ENCODE data around the gene DAPK2.
A peak's percentile ranks its signal among the peaks of the same experiment; 100 is the strongest.

Gene DAPK2

DNA sequence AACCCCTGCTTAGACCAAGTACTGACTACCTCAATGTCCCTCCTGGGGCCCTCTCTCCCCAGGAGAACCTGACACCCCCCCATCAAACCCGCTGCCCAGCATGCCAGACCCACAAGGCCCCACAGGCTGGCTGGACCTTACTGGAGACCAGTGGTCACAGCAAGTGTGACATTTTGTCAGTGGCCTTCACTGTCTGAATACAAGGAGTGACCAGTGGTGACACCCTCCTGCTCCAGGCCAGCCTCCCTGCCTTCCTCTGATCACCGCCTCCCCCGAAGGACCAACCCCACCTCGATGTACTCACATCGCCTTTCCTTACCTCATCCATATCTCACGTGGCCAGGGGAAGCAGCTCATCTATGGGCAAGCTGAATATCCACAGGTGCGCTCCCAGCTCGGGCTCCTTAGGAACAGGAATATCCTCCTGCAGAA lies 150.5 kb downstream of the DAPK2 start:
- intact Hi-C loops (cut with DNase I): no loop called here
- no peak for DNase-seq

DNA sequence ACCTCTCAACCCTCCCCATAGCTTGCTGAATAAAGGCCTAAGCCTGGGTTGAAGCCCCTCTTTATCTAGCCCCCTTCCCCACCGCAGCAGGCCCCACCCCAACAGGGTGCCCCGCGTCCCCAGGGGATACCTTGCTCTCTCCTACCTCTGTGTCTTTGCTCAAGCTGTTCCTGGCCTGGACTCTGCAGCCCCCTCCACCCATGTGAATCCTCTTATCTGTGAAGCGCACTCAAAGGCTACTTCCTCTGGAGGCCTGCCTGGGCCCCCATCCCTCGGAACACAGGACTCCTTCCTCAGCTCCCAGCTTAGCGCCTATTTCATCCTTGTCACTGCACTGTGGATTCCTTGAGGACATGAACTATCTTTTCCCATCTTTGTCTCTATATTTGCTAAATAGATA lies 151.1 kb downstream of the DAPK2 start:
- intact Hi-C loops (cut with DNase I): no loop called here
- DNase-seq: no peak

DNA sequence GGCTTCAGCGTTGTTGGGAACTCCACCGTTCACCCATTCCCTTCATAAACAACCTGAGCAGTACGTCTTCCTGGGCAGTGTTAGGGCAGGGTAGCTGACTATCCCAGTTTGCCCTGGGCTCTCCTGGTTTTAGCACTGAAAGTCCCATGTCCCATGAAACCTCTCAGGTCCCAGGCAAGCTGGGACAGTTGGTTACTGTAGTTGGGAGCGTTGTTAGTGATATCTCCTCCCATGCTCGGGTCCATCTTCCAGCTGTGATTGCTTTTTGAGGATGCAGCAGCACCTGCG lies 151.7 kb downstream of the DAPK2 start:
- intact Hi-C loops (cut with DNase I): no loop called here
- DNase-seq: no peak

DNA sequence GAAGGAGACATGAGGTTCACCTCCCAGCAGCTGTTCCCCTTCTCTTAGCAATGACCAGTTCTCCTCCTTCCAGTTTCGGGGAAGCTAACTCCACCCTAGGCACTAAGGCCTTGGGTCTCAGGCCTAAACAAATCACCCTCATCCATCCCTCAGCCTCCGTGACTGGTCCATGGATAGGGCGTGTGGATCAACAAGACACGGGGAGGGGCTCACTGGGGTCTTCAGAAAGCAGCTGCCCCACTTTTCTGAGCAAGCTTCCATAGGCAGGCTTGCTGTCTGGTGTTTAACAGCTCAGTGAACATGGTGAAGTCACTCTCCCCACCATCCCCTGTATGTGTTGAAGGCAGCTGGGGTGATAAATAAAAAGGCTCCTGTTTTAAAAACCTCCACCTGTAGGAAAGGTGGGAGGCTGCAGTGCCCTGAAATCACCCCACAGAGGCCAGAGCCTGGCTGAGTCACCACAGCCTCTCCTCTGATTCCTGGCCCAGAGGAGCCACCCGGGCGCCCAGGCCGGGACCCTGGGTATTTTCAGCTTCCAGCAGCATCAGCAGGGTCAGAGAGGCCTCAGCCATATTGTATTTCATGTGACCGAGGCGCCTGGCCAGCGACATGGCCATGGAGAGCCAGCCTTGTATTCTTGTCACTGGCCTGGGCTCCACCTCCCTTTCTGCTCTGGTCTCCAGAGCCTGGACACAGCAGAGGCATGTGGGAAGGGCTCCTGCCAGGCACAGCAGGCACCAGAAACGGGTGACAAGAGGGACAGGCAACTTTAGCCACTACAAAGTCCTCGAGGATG lies 152.2 kb downstream of the DAPK2 start:
- intact Hi-C loops (cut with DNase I): no loop called here
- no peak for DNase-seq

DNA sequence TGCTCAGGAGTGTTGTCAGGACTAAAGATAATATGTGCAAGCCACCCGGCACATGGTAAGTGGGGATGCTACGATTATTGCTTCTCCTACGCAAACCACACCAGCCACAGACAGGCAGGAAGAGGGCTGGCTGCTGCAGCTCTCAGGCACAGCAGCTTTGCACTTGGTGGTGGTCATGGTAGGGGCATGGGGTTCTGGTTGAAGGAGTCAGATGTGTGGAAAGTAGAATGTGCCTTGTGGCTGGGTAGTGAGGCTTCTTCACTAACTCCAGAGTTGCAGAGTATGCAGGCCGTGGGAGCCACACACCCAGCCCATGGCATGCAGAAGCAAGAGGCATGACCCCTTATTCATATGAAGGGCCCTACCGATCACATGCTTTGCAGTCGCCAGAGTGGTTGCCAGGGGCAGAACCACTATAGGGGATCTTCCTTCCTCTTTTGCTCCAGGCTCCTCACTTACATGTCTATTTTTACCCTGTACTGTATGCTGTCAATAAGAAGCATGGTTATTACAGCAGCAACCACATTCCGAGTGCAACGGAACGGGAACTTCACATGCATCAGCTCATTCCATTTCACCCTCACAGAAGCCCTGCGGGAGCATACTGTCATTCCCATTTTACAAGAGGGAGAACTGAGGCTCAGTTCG lies 153.4 kb downstream of the DAPK2 start:
- peak in 21 of 42 donors; percentile 10 to 58 (median 32) for DNase-seq
- intact Hi-C loops (cut with DNase I): no loop called here

DNA sequence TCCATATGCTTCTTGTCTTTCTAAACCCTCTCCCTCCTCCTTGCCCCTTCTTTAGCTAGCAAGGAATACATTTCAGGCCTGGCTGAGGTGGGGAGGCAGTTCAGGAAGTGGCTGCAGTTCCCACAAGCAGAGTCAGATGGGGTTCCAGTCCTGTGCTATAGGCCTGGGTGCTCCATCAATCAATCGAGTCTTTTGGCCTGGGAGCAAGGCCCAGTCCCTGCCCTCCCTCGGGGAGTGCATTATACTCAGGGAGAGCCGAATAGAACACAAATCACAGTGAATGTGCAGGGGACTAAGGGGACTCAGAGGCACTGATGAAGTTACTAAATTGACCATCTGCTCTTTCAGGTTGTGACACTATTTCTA lies 154.5 kb downstream of the DAPK2 start:
- intact Hi-C loops (cut with DNase I): no loop called here
- no peak for DNase-seq

DNA sequence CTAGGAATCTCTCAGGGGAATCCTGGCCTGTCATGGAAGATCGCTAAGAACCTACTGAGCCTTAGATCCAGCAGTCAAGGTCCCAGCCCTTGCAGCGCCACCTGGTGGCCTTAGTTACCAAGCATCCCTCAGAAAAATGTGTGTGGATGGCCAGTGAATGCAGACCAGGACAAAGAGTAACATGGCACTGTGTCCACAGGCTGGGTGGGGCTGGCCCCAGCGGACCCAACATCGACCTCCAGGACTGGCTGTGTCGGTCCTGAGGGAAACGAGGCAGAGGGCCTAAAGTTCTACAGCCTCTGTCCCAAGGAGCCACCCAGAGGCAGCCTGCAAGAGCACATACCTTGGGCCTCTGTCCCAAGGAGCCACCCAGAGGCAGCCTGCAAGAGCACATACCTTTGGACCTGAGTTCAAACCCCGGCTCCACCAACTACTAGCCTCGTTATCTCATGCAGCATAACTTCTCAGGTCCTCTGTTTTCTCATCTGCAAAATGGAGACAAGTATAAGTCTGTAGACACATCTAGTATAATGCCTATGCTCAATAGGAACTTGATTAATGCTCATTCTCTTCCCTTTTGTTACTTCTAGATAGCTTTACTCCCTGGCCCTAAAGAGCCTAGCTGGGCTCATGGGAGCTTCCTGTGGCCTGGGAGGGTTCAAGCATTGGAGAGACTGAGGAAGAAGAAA lies 155.1 kb downstream of the DAPK2 start:
- intact Hi-C loops (cut with DNase I): no loop called here
- DNase-seq: peak; percentile 60 to 94 (median 85)

DNA sequence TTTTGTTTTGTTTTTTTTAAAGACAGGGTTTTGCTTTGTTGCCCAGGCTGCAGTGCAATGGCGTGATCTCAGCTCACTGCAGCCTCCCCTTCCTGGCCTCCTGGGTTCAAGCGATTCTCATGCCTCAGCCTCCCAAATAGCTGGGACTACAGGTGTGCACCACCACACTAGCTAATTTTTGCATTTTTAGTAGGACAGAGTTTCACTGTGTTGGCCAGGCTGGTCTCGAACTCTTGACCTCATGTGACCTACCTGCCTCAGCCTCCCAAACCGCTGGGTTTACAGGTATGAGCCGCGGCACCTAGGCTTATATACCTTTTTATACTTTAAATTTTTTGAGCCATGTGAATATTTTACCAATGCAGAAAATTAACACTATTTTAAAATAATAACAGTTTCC lies 155.7 kb downstream of the DAPK2 start:
- intact Hi-C loops (cut with DNase I): no loop called here
- no peak for DNase-seq

DNA sequence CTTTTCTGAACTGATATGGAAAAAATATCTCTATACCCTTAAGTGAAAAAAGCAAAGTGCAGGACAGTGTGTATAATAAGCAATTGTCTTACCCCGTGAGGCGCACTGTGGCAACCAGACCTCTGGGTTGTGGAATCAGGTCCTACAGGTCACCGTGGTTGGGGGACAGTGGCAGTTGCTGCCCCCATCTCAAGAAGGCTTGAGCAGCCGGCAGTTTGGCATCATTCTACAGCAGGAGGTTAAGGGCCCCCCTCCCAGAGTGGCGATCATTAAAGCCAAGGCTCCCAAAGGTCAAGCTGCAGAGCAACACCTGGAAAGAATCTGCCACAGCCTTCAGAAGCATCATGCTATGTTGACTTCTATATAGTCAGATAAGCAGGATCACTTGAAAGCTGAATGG lies 156.5 kb downstream of the DAPK2 start:
- intact Hi-C loops (cut with DNase I): no loop called here
- no peak for DNase-seq

DNA sequence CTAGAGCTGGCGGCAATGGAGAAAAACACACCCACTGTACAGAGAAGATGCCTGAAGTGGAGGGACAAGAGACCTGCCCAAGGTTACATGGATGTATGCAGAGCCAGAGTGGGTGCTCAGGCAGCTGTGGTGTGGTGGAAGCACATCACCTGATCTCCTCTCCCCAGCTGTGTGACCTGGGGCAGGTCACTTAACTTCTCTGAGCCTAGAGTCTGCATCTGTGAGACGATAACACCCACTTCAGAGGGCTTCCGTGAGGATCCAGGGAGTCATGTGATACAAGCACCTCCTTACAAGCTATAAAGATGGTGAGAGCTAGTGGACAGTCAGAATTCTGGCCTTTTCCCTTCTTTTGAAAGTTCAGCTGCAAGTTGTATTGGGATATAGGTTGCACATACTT lies 157.5 kb downstream of the DAPK2 start:
- intact Hi-C loops (cut with DNase I): no loop called here
- no peak for DNase-seq

DNA sequence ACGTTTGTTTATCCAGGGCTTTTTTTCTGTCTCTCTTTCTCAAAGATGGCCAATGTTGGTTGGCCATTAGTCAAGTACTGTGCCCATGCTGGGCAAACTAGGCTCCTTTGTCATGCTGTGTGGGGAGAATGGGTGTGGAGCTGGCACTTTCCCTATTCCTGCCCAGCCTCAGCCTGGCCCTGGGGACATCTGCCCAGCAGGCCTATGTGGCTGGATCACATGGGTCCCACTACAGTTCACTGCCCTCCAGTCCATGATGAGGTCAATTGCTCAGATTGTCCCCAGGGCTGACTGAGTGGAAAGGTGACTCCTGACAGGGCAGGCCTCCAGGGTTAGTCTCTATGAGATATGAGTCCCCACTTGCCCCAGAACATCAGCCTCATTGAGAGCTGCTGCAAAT lies 158.1 kb downstream of the DAPK2 start:
- intact Hi-C loops (cut with DNase I): no loop called here
- DNase-seq: peak in 38 of 42 donors; percentile 14 to 82 (median 54)

DNA sequence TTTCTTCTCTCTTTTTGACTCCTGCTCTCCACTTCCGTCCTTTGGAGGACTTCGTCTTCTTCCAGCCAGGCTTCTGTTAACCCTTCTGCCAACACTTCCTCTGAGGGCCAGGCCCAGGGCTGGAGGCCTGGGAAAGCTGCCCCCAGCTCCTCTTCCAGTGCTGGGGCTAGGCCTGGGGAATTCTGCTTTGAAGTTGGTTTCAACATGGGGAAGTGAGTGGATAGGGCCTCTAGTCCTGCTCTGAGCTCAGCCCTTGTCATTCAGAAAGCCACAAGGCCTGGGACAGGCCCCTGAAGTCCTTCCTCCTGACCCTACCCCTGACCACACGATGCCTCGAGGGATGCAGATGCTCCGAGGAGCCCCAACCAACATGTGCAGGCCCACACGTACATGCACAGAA lies 158.7 kb downstream of the DAPK2 start:
- no peak for DNase-seq
- intact Hi-C loops (cut with DNase I): no loop called here

DNA sequence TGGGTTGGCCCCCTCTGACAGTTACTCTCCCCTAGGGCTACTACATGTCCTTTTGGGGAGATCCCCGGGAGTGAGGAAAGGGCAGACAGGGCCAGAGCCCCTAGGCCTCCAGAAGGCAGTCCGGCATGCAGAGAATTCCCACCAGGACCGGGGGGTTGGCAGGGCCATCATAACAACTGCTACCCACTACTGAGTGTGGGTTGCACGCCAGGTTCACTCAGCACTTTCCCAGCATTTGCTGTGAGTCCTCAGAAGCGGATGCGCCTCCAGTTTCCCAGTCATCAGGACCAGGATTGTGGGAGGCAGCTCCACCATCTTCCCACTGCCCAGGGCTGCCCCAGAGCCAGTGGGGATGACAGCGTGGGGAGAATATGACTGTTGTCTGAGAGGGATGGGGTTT lies 161.3 kb downstream of the DAPK2 start:
- intact Hi-C loops (cut with DNase I): no loop called here
- DNase-seq: no peak

DNA sequence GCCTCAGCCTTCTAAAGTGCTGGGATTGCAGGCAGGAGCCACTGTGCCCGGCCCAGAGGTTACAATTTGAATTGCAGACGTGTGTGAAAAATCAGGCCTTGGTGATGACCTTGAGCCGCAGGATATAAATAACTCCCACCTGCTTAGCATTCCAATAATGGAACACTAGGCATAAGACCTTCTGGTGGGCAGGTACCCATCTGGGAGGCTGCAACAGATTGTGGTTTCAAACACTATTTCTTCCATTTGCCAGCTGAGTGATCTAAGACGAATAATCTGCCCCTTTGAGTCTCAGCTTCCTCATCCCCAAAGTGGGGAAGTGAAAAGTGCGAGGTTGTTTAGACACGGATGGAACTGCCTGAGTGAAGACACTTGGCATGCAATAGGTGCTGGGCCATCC lies 164.9 kb downstream of the DAPK2 start:
- DNase-seq: no peak
- intact Hi-C loops (cut with DNase I): no loop called here

DNA sequence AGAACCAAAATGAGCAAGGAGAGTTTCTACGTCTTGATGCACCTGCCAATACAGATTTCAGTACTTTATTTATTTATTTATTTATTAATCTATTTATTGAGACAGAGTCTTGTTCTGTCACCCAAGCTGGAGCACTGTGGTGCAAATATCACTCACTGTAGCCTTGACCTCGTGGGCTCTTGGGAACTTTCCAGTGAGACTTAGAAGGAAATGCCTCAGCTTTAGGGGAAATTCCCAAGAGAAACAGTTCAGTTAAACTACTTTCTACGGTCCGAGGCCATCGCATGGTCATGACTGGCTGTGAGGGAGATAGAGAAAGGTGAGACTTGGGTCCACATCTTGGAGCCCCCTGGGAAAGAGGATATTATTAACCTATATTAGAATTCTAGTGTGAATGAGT lies 165.5 kb downstream of the DAPK2 start:
- intact Hi-C loops (cut with DNase I): no loop called here
- no peak for DNase-seq

DNA sequence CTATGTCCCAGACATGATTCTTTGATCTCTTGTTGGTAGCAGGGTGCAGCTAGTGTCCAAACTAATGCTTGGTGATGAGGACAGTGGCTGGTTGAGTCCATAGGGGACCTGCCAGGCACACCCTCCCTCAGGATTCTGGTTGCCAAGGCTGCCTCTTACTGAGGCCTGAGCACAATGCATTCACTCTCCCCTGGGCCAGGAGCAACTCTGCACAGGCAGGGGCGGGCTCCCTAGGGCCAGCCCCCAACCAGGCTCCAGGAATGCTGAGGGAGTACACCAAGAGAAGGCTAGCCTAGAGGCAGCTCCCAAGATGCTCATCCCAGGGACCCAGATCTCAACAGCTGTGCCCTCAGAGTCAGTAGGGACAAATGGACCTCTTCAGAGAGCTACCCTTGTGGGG lies 166.3 kb downstream of the DAPK2 start:
- intact Hi-C loops (cut with DNase I): no loop called here
- DNase-seq: no peak

DNA sequence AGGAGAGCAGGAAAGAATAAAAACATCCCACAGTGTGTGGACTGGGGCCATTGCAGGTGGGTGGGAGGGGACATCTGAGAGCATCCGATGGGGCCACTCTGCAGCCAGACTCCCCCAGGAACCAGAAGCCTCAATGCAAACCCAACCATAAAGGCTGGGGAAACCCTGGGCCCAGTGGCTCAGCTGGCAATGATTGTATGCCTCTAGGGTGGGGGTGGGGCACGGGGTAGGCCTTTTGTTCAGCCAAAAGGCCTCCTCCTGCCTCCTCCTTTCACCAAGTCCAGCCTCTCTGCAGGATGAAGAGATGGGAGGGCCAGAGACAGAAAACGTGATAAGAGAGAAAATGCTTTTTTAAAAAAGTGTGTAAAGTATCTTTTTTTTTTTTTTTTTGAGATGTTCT lies 167.1 kb downstream of the DAPK2 start:
- no peak for DNase-seq
- intact Hi-C loops (cut with DNase I): no loop called here

DNA sequence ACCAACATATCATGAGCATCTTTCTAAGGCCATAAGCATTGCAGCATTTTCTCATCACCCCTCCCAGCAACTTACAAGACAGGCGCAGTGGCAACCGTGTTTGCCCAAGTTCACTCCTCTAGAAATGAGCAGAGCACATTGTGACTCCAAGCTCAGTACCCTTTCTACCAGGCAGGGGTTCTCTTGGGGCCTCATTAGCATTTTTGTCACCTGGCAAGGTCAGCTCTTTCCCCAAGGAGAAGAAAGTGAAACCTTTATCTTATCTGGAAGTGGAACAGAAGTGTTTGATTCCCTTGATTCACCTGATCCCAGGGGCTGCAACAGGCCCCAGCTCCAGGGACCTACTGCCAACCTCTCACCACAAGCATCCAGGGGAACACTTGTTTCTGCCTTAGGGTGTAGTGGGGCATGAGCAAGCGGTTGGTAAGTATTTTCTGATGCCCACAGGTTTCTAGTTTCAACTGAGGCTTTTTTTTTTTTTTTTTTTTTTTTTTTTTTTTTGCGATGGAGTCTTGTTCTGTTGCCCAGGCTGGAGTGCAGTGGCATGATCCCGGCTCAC lies 168.5 kb downstream of the DAPK2 start:
- intact Hi-C loops (cut with DNase I): no loop called here
- DNase-seq: no peak

DNA sequence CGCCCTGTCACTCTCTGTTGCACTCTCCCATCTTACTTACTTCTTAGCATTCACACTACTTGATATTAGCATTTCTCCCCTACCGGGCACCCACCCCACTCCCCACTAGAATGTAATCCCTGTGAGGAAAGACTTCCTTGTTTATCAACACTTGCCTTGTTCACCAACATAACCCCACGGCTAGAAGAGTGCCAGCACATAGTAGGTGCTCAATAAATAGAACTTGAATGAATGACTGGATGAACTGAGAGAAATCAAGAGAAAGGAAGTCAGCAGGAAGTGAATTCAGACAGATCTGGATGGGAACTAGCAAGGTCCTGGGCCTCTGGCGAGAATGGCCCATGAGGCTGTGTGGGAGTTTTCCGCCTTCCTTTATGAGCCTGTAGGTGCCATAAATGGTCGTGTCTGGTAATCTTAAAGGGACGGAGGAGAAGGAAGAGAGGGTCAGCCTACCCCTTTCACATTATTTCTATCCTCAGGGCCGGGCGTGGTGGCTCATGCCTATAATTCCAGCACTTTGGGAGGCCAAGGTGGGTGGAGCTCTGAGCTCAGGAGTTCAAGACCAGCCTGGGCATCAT lies 170.1 kb downstream of the DAPK2 start:
- no peak for DNase-seq
- intact Hi-C loops (cut with DNase I): no loop called here

DNA sequence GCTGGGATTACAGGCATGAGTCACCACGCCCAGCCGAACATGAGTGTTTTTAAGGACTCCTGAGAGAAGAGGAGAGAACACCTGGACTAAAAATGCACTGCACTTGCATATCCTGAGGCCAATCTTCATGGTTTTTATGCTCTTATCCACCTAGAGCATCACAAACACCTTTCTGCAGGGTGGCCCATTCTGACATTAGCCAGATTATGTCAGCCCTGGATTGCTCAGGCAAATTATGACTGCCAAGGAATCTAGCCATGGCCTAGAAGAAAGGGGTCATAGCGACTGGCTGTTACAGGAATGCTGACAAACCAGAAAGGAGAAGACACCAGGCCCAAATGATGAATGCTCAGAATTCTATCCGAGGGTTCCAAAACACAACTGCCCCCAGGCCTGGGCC lies 171.7 kb downstream of the DAPK2 start:
- intact Hi-C loops (cut with DNase I): no loop called here

More for the DNA sequence above, 171.7 kb downstream of the DAPK2 start:
- DNase-seq: no peak
